ENCODE results near the gene IRF1.

The IRF1 gene

GRCh38 chr5:132473019-132473531 is 17.5 kb downstream of the IRF1 start:
- DNase-seq = no peak

GRCh38 chr5:132472431-132472830 is 18.1 kb downstream of the IRF1 start:
- DNase-seq = no peak

- DNase-seq = no peak
Observed at GRCh38 chr5:132471944-132472343, 18.6 kb downstream of the IRF1 start.

- no peak for DNase-seq
Observed at GRCh38 chr5:132471151-132471907, 19.2 kb downstream of the IRF1 start.

- DNase-seq = no peak
Observed at GRCh38 chr5:132470596-132470995, 20.0 kb downstream of the IRF1 start.

- DNase-seq = no peak
Observed at GRCh38 chr5:132470010-132470392, 20.6 kb downstream of the IRF1 start.

GRCh38 chr5:132469380-132470009 is 21.1 kb downstream of the IRF1 start:
- DNase-seq = no peak

- DNase-seq = no peak
Observed at GRCh38 chr5:132468656-132469379, 21.8 kb downstream of the IRF1 start.

GRCh38 chr5:132467287-132467984 is 23.1 kb downstream of the IRF1 start:
- peak; percentile 49 to 62 for DNase-seq

- DNase-seq = peak; percentile 71 to 93
Observed at GRCh38 chr5:132466433-132467286, 23.9 kb downstream of the IRF1 start.

- DNase-seq = peak in 1 of 2 donors; percentile 26
Observed at GRCh38 chr5:132465059-132465707, 25.4 kb downstream of the IRF1 start.

GRCh38 chr5:132464156-132464939 is 26.2 kb downstream of the IRF1 start:
- peak in 1 of 2 donors; percentile 54 for DNase-seq

- no peak for DNase-seq
Observed at GRCh38 chr5:132463811-132464155, 26.8 kb downstream of the IRF1 start.

GRCh38 chr5:132462856-132463745 is 27.5 kb downstream of the IRF1 start:
- no peak for DNase-seq

GRCh38 chr5:132462333-132462732 is 28.2 kb downstream of the IRF1 start:
- DNase-seq = no peak

GRCh38 chr5:132461569-132462070 is 29.0 kb downstream of the IRF1 start:
- DNase-seq = peak; percentile 49 to 64

GRCh38 chr5:132460846-132461568 is 29.6 kb downstream of the IRF1 start:
- DNase-seq = no peak
